ENCODE measurements around the gene HNF1B.
"Not testable (repeated sequence)": the region's sequence is repeated elsewhere in the genome, so short reads cannot be mapped to it uniquely, and the experiment has no call there.

Gene HNF1B

GRCh38 chr17:37787055-37787757, 42.3 kb upstream of the HNF1B start:
- Histone ChIP-seq H3K9me3 (replicated peaks; ENCODE audit: insufficient read depth, low read length) (no peaks in the 10 kb centered on the region), H2AFZ (ENCODE audit: low read length) (no peak overlapping the region), H3F3A (ENCODE audit: insufficient read depth, low read length) (no peaks in the 10 kb centered on the region), H3K9ac (ENCODE audit: low read length) (no peak overlapping the region), H3K36me3 (replicated peaks; ENCODE audit: insufficient read depth, low read length) (no peaks in the 10 kb centered on the region), H3K4me3 (ENCODE audit: low read length) (no peak overlapping the region), H4K20me1 (ENCODE audit: insufficient read depth, low read length) (no peaks in the 10 kb centered on the region), H3K9me2 (replicated peaks; ENCODE audit: insufficient read depth, low read length) (no peaks in the 10 kb centered on the region), H3K27me3 (replicated peaks; ENCODE audit: insufficient read depth, low read length) (no peaks in the 10 kb centered on the region), H3K27ac (ENCODE audit: low read length) (no peak overlapping the region), H3K4me1 (ENCODE audit: low read length) (peaks cover 4% of the 10 kb centered on the region; the same call in 1 of the 2 replicates), H3K79me2 (ENCODE audit: low read length) (no peaks in the 10 kb centered on the region), H3K4me2 (ENCODE audit: low read depth, low read length) (no peak overlapping the region)
- DNase-seq: no peak
- TF ChIP-seq CTCF (IDR thresholded peaks at IDR 0.05; ENCODE audit: low read length) (no peak), EZH2 (optimal IDR thresholded peaks at IDR 0.05; ENCODE audit: low read depth, low read length) (no peak), EZH2phosphoT487 (IDR thresholded peaks at IDR 0.05; ENCODE audit: low read length) (no peak)

- no peaks in the 10 kb centered on the region for H4K20me1 ChIP-seq (ENCODE audit: insufficient read depth, low read length)
- DNase-seq: no peak
- no peaks in the 10 kb centered on the region for H3K79me2 ChIP-seq (ENCODE audit: low read length)
- H3K4me1 ChIP-seq (ENCODE audit: low read length): peaks cover under 1% of the 10 kb centered on the region; the same call in 1 of the 2 replicates
- no peaks in the 10 kb centered on the region for H3K27me3 ChIP-seq (replicated peaks; ENCODE audit: insufficient read depth, low read length)
- TF ChIP-seq EZH2phosphoT487 (IDR thresholded peaks at IDR 0.05; ENCODE audit: low read length) (no peak), EZH2 (optimal IDR thresholded peaks at IDR 0.05; ENCODE audit: low read depth, low read length) (no peak), CTCF (IDR thresholded peaks at IDR 0.05; ENCODE audit: low read length) (no peak)
- H3K9me2 ChIP-seq (replicated peaks; ENCODE audit: insufficient read depth, low read length): no peaks in the 10 kb centered on the region
- H2AFZ ChIP-seq (ENCODE audit: low read length): no peak overlapping the region
- H3K27ac ChIP-seq (ENCODE audit: low read length): no peak overlapping the region
- H3F3A ChIP-seq (ENCODE audit: insufficient read depth, low read length): no peaks in the 10 kb centered on the region
- no peak overlapping the region for H3K9ac ChIP-seq (ENCODE audit: low read length)
- no peaks in the 10 kb centered on the region for H3K9me3 ChIP-seq (replicated peaks; ENCODE audit: insufficient read depth, low read length)
- H3K4me3 ChIP-seq (ENCODE audit: low read length): no peak overlapping the region
- H3K4me2 ChIP-seq (ENCODE audit: low read depth, low read length): no peak overlapping the region
- no peaks in the 10 kb centered on the region for H3K36me3 ChIP-seq (replicated peaks; ENCODE audit: insufficient read depth, low read length)
Measured at GRCh38 chr17:37786481-37786880, 41.6 kb upstream of the HNF1B start.

GRCh38 chr17:37782460-37782859, 37.6 kb upstream of the HNF1B start:
- H4K20me1 ChIP-seq (ENCODE audit: insufficient read depth, low read length); H3K9ac ChIP-seq (ENCODE audit: low read length); H3K4me3 ChIP-seq (ENCODE audit: low read length); H3K36me3 ChIP-seq (replicated peaks; ENCODE audit: insufficient read depth, low read length); H3K4me2 ChIP-seq (ENCODE audit: low read depth, low read length); H3K4me1 ChIP-seq (ENCODE audit: low read length); DNase-seq; H3K79me2 ChIP-seq (ENCODE audit: low read length); H3F3A ChIP-seq (ENCODE audit: insufficient read depth, low read length); H3K9me2 ChIP-seq (replicated peaks; ENCODE audit: insufficient read depth, low read length); H3K27me3 ChIP-seq (replicated peaks; ENCODE audit: insufficient read depth, low read length); H2AFZ ChIP-seq (ENCODE audit: low read length); H3K9me3 ChIP-seq (replicated peaks; ENCODE audit: insufficient read depth, low read length); H3K27ac ChIP-seq (ENCODE audit: low read length): not testable (repeated sequence)

DNA sequence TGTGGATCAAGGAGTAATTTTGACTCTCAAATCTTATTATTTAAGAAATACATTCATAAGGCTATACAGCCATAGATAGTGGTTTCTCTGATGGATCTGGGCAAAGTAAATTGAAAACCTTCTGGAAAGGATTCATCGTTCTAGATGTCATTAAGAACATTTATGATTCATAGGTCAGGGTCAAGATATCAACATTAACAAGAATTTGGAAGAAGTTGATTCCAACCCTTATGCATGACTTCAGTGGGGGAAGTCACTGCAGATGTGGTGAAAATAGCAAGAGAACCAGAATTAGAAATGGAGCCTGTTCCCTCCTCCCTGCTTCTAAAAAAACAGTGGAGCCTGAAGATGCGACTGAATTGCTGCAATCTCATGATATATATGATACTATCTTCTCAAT, 36.6 kb upstream of the HNF1B start:
- H3K4me2 ChIP-seq (ENCODE audit: low read depth, low read length): no peak overlapping the region

More for the DNA sequence above, 36.6 kb upstream of the HNF1B start:
- no peak overlapping the region for H2AFZ ChIP-seq (ENCODE audit: low read length)
- DNase-seq: no peak
- no peaks in the 10 kb centered on the region for H3F3A ChIP-seq (ENCODE audit: insufficient read depth, low read length)
- no peaks in the 10 kb centered on the region for H3K36me3 ChIP-seq (replicated peaks; ENCODE audit: insufficient read depth, low read length)
- no peaks in the 10 kb centered on the region for H3K27me3 ChIP-seq (replicated peaks; ENCODE audit: insufficient read depth, low read length)
- H3K4me3 ChIP-seq (ENCODE audit: low read length): no peak overlapping the region
- H3K27ac ChIP-seq (ENCODE audit: low read length): no peak overlapping the region
- H3K9me3 ChIP-seq (replicated peaks; ENCODE audit: insufficient read depth, low read length): no peaks in the 10 kb centered on the region
- peaks cover 4% of the 10 kb centered on the region; the same call in 1 of the 2 replicates for H3K4me1 ChIP-seq (ENCODE audit: low read length)
- no peaks in the 10 kb centered on the region for H4K20me1 ChIP-seq (ENCODE audit: insufficient read depth, low read length)
- TF ChIP-seq EZH2phosphoT487 (IDR thresholded peaks at IDR 0.05; ENCODE audit: low read length) (no peak), EZH2 (optimal IDR thresholded peaks at IDR 0.05; ENCODE audit: low read depth, low read length) (no peak), CTCF (IDR thresholded peaks at IDR 0.05; ENCODE audit: low read length) (no peak)
- H3K9me2 ChIP-seq (replicated peaks; ENCODE audit: insufficient read depth, low read length): no peaks in the 10 kb centered on the region
- no peaks in the 10 kb centered on the region for H3K79me2 ChIP-seq (ENCODE audit: low read length)
- no peak overlapping the region for H3K9ac ChIP-seq (ENCODE audit: low read length)
